Fibroblast of the aortic adventitia (primary cell): ENCODE data around the gene MAPK4. TPM values are rescaled to one million over a fixed set of nuclear protein-coding genes. Genes with fewer than 3 reads are reported as not detected.

Experiments used
- DNase-seq: peaks from one replicate; pipeline ENCODE4 v3.0.0-alpha.2; 2010; ENCODE audit warnings: low read depth
- H3K4me3 ChIP-seq: 2 replicates; pipeline ENCODE4 v1.5.1; 2011; ENCODE audit warnings: low read depth, mild to moderate bottlenecking, control low read depth, low read length, moderate library complexity
- total RNA-seq: library from RNA; depleted of rRNA; stranded (reverse); fragments of >200 nt; gene quantifications from 2 replicates; pipeline ENCODE4 v1.2.3, GENCODE V29; 2012; ENCODE audit warnings: low replicate concordance
- TF ChIP-seq, protein P1 (sequence below): IDR thresholded peaks from 2 replicates; pipeline ENCODE4 v1.5.1; 2011; ENCODE audit warnings: mild to moderate bottlenecking, low read length, control low read depth, inconsistent platforms; ENCODE audit not compliant: insufficient read depth

MAPK4 gene
- total RNA-seq, 1 donor = under 0.01 TPM

DNA sequence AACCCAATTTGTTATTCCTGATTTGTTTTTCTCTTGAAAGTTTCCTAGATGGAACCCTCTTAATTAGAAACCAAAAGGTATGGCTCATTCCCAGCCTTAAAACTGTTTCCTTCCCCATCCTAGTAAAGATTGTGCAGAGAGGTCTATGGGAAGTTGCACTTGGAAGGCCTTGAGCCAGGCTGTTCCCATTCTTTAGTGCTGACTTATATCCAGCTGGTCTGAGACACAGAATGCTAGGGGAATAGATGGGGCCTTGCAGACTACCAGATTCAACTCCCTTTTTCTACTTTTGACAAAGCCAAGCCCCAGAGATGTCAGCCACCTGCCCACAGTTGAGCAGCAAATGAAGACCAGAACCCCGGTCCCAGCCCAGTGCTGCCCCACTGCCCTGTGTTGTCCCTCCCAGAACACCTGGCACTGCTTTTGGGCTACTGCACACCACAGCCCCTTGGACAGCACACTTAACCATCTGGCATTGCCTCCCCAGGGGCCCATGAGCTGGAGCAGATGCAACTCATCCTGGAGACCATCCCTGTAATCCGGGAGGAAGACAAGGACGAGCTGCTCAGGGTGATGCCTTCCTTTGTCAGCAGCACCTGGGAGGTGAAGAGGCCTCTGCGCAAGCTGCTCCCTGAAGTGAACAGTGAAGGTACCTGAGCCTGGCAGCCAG, 161.7 kb downstream of the MAPK4 start:
- H3K4me3 ChIP-seq = no peak overlapping the region
- TF ChIP-seq, protein P1, sequence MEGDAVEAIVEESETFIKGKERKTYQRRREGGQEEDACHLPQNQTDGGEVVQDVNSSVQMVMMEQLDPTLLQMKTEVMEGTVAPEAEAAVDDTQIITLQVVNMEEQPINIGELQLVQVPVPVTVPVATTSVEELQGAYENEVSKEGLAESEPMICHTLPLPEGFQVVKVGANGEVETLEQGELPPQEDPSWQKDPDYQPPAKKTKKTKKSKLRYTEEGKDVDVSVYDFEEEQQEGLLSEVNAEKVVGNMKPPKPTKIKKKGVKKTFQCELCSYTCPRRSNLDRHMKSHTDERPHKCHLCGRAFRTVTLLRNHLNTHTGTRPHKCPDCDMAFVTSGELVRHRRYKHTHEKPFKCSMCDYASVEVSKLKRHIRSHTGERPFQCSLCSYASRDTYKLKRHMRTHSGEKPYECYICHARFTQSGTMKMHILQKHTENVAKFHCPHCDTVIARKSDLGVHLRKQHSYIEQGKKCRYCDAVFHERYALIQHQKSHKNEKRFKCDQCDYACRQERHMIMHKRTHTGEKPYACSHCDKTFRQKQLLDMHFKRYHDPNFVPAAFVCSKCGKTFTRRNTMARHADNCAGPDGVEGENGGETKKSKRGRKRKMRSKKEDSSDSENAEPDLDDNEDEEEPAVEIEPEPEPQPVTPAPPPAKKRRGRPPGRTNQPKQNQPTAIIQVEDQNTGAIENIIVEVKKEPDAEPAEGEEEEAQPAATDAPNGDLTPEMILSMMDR = no peak
- DNase-seq = no peak

DNA sequence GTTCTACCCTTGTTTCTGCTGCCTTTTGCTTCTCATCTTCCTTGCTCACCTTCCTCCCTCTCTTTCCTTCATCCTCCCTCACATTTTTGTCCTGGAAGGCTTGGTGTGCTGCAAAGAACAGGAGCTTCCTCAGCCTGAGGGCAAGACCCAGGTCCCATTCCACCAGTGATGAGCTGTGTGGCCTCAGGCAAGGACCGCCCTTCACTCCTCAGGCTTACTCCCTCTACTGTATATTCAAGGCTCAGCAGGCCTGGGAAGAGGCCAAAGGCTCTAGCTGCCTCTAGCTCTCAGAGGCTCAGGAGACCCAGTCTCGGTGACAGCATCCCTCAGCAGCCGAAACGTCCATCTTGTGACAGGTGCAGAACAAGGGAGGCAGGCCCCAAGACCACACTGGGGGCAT, 162.4 kb downstream of the MAPK4 start:
- DNase-seq = no peak
- H3K4me3 ChIP-seq = no peak overlapping the region
- TF ChIP-seq, protein P1 = no peak

DNA sequence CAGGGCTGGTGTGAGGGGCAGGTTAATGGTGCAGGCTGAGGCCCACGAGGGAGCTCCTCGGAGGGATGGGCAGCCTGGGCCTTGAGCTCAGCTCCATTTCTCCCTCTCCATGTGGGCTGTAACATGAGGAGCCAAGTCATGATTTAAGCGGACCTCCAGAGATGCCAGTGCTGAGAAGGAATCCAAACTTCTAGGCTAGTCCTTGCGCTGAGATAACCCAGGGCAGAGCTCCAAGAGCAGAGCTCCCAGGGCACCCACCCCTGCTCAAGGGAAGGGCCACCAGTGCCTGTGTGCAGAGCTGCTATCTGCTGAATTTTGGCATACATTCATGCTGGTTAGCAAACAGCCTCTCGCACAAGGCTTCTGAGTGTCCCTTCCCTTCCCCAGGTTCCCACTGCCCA, 164.9 kb downstream of the MAPK4 start:
- H3K4me3 ChIP-seq = no peak overlapping the region
- TF ChIP-seq, protein P1 = no peak
- DNase-seq = no peak

DNA sequence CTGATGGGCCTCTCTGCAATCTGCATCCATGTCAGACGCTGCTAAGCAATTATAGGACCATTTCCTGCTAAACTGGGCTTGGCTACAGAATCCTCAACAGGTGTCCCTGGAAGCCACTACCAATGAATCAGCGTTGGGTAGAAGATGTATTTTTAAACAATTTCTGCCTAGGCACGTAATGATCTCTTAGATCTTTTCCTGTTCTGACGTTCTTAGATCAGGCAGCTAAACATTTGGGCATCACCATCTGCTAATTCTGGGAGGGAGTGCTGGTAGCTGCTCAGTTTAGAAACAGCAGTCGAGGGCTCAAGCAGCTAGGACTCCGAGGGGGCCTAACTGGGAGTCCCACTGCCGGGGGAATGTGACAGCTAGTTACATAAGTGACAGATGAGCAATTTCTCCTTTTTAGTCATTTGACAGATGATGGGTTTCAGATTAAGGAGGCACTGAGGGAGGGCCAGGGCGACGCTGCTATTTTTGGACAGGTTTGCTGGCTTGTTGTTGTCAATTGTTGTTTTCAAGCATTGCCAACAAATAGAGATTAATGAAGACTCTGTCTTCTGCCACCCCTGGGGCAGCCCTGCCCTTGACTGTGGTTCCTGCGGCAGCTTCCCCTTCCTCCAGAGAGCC, 167.2 kb downstream of the MAPK4 start:
- TF ChIP-seq, protein P1 = no peak
- no peak overlapping the region for H3K4me3 ChIP-seq
- DNase-seq = no peak

DNA sequence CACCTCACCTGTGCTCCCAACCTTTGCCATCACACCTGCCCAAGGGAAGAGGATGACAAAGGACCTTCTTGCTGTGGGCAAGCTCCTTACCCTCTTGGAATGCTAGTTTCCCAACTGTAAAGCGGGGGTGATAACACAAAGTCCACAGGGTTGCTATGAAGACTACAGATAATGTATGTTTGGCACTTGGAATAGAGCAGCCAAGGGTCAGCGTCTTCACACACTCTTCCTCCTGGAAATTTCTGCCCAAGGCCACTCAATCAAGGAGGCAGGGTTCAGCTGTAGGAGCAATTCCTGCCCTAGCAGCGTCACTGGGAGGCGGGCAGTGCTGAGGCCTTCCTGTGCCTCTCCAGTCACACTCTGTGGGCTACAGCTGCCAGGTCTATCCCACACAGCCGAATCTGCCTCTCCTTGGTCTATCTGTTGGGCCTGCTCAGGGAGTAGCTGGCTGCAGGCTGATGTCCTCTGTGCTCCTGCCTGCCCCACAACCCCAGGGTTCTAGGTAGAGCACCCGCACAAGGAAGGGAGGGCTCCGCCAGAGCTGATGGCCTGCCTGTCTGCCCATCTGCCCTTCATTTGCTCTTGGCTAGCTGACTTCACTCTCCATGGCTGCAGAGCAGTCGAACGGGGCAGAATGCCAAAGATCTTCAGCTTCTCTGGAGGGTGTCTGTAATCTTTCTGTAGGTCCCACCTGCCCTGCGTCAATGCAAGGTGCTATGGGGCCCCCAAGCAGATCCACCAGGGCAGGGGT, 168.0 kb downstream of the MAPK4 start:
- no peak overlapping the region for H3K4me3 ChIP-seq
- TF ChIP-seq, protein P1 = no peak
- DNase-seq = no peak

DNA sequence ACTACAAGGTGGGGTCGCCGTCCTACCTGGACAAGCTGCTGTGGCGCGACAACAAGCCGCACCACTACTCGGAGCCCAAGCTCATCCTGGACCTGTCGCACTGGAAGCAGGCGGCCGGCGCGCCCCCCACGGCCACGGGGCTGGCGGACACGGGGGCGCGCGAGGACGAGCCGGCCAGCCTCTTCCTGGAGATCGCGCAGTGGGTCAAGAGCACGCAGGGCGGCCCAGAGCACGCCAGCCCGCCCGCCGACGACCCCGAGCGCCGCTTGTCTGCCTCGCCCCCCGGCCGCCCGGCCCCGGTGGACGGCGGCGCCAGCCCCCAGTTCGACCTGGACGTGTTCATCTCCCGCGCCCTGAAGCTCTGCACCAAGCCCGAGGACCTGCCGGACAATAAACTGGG, 169.5 kb downstream of the MAPK4 start:
- TF ChIP-seq, protein P1 = no peak
- no peak overlapping the region for H3K4me3 ChIP-seq
- no peak for DNase-seq
